ENCODE results near the gene STYK1. TPM values are rescaled to one million over a fixed set of nuclear protein-coding genes. Genes with fewer than 3 reads are reported as not detected.

Gene STYK1
- polyA plus RNA-seq, 3 donors = not detected

- Histone ChIP-seq H3K9me3 (replicated peaks in 1 of 2; ENCODE audit: control insufficient read depth in 1 of 2, insufficient read depth in 1 of 2, low read length in 2 of 2) (no peaks in the 10 kb centered on the region), H3K4me2 (replicated peaks; ENCODE audit: extremely low read depth, low read length, poor library complexity, severe bottlenecking) (no peak overlapping the region), H3K4me3 (replicated peaks in 1 of 3; ENCODE audit: low read depth in 2 of 3, low read length in 3 of 3) (no peak overlapping the region), H3K27me3 (ENCODE audit: control insufficient read depth in 2 of 2, insufficient read depth in 2 of 2, low read length in 2 of 2) (no peaks in the 10 kb centered on the region), H2AFZ (ENCODE audit: insufficient read depth, low read depth, low read length, poor library complexity, severe bottlenecking) (no peak overlapping the region), H3K4me1 (ENCODE audit: control insufficient read depth in 1 of 2, insufficient read depth in 2 of 2, low read length in 2 of 2) (no peaks in the 10 kb centered on the region), H3K36me3 (replicated peaks in 1 of 2; ENCODE audit: control insufficient read depth in 1 of 2, insufficient read depth in 2 of 2, low read length in 2 of 2) (peaks cover 79 to 91% of the 10 kb centered on the region in 2 donors), H3K27ac (ENCODE audit: low read depth in 1 of 2, low read length in 2 of 2) (no peak overlapping the region), H3K9ac (ENCODE audit: insufficient read depth, low read length, poor library complexity, severe bottlenecking) (no peak overlapping the region), H3K79me2 (ENCODE audit: insufficient read depth, low read length) (no peaks in the 10 kb centered on the region), H4K20me1 (ENCODE audit: insufficient read depth, low read length) (peaks cover 40% of the 10 kb centered on the region)
- intact Hi-C loops (cut with micrococcal nuclease) = no loop called here
- peaks cover 71 to 88% of the 10 kb centered on the region in 2 donors for H3K36me3 Mint-ChIP-seq
- no peaks in the 10 kb centered on the region for H3K9me3 Mint-ChIP-seq
- no peak overlapping the region for H3K4me3 Mint-ChIP-seq
- H3K27me3 Mint-ChIP-seq (ENCODE audit: low read depth in 3 of 3) = no peaks in the 10 kb centered on the region
- TF ChIP-seq CTCF (IDR thresholded peaks at IDR 0.05) = no peak
- no peak for DNase-seq
- 100% methylated on average over 15 of the region's 16 CpGs for WGBS (ENCODE audit: insufficient coverage)
- no peaks in the 10 kb centered on the region for H3K4me1 Mint-ChIP-seq
- no peak overlapping the region for H3K27ac Mint-ChIP-seq
These were observed 36.0 kb upstream of the STYK1 start for GRCh38 chr12:10709808-10710207.

- H3K4me3 ChIP-seq (replicated peaks in 1 of 3; ENCODE audit: low read depth in 2 of 3, low read length in 3 of 3) = no peak overlapping the region
- H3K27ac ChIP-seq (ENCODE audit: low read depth in 1 of 2, low read length in 2 of 2) = no peak overlapping the region
- no peaks in the 10 kb centered on the region for H3K4me1 ChIP-seq (ENCODE audit: control insufficient read depth in 1 of 2, insufficient read depth in 2 of 2, low read length in 2 of 2)
- no CpG with 5 or more reads among the region's 4 CpGs for WGBS (ENCODE audit: insufficient coverage)
- Mint-ChIP-seq H3K4me1 (no peaks in the 10 kb centered on the region), H3K9me3 (no peaks in the 10 kb centered on the region), H3K27me3 (ENCODE audit: low read depth in 3 of 3) (no peaks in the 10 kb centered on the region), H3K36me3 (peaks cover 75 to 88% of the 10 kb centered on the region in 2 donors), H3K4me3 (no peak overlapping the region), H3K27ac (no peak overlapping the region)
- no peak overlapping the region for H3K9ac ChIP-seq (ENCODE audit: insufficient read depth, low read length, poor library complexity, severe bottlenecking)
- TF ChIP-seq CTCF (IDR thresholded peaks at IDR 0.05) = no peak
- H4K20me1 ChIP-seq (ENCODE audit: insufficient read depth, low read length) = peaks cover 37% of the 10 kb centered on the region
- H3K36me3 ChIP-seq (replicated peaks in 1 of 2; ENCODE audit: control insufficient read depth in 1 of 2, insufficient read depth in 2 of 2, low read length in 2 of 2) = peaks cover 76 to 91% of the 10 kb centered on the region in 2 donors
- H2AFZ ChIP-seq (ENCODE audit: insufficient read depth, low read depth, low read length, poor library complexity, severe bottlenecking) = no peak overlapping the region
- no peaks in the 10 kb centered on the region for H3K9me3 ChIP-seq (replicated peaks in 1 of 2; ENCODE audit: control insufficient read depth in 1 of 2, insufficient read depth in 1 of 2, low read length in 2 of 2)
- H3K4me2 ChIP-seq (replicated peaks; ENCODE audit: extremely low read depth, low read length, poor library complexity, severe bottlenecking) = no peak overlapping the region
- intact Hi-C loops (cut with micrococcal nuclease) = no loop called here
- no peak for DNase-seq
- no peaks in the 10 kb centered on the region for H3K79me2 ChIP-seq (ENCODE audit: insufficient read depth, low read length)
- H3K27me3 ChIP-seq (ENCODE audit: control insufficient read depth in 2 of 2, insufficient read depth in 2 of 2, low read length in 2 of 2) = no peaks in the 10 kb centered on the region
These were observed 35.0 kb upstream of the STYK1 start for GRCh38 chr12:10708862-10709261.

All from CD14-positive monocyte (primary cell).